IPS-18c (cell line): ENCODE measurements around the gene SORBS1.

Source experiments
- H3K4me3 ChIP-seq: 2 replicates; pipeline ENCODE4 v1.7.0; 2013; ENCODE audit warnings: low read depth, mild to moderate bottlenecking, low read length, moderate library complexity; ENCODE audit not compliant: insufficient read depth
- H3K9me3 ChIP-seq: one replicate; pipeline ENCODE4 v1.6.1; 2013; ENCODE audit warnings: mild to moderate bottlenecking, low read length, moderate library complexity; ENCODE audit not compliant: control insufficient read depth, insufficient read depth

Gene SORBS1

GRCh38 chr10:95531058-95531809, 29.9 kb downstream of the SORBS1 start:
- Histone ChIP-seq H3K4me3 (no peak overlapping the region), H3K9me3 (no peaks in the 10 kb centered on the region)

DNA sequence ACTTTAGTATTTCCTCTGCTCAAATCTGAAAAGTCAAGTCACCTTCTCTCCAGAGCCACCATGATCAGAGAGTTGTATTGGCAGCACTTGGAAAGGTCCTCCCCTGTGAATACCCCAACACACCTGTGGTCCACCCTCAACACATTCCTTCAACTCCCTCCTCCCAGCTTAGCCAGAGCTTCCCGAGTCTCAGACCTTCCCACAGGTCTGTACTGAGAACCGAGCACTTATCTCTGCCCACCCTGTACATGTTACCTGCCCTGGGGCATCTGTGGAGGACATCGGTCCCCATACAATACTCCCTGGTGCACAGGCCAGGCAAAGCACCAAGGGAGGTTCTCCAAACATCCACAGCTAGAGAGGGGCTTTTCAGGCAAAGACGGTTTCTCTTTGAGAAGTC, 30.6 kb downstream of the SORBS1 start:
- H3K4me3 ChIP-seq, result no peak overlapping the region
- no peaks in the 10 kb centered on the region for H3K9me3 ChIP-seq

DNA sequence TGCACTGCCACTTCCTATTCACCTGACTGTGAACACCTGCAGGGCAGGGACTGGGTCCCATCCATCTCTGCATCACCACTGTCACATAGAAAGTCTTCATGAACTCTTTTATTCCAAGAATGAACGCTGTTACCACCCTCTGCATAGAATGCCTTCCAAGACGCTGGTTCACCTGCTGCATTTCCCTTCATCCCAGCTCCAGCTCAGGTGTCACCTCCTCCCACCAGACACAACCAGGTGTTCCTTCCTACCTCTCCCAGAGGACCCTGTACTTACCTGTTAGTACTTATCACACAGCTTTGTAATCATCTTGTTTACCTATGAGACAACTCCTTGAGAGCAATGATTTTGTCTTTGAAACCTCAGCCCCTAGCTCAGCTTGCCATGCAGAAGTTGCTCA, 31.1 kb downstream of the SORBS1 start:
- H3K9me3 ChIP-seq, result no peaks in the 10 kb centered on the region

GRCh38 chr10:95526044-95526443, 35.1 kb downstream of the SORBS1 start:
- H3K4me3 ChIP-seq, result no peak overlapping the region
- no peaks in the 10 kb centered on the region for H3K9me3 ChIP-seq

More for the DNA sequence above, 31.1 kb downstream of the SORBS1 start:
- H3K4me3 ChIP-seq, result no peak overlapping the region

DNA sequence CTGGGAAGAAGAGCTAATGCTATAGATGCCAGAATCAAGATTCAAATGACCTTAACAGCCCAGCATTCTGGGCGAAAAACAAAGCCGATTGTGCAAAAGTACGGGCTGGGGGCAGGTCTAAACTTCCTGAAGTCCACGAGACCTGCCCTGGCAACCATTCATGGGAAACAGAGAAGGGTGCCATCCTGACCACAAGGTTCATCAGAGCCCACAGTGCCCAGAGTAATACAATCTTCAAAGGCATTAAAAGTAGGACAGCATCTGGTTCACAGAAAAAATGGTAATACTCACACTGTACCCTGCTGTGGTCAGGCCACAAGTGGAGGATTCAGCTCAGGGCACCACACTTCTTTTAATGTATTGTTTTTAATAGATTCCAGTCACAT, 36.1 kb downstream of the SORBS1 start:
- H3K9me3 ChIP-seq, result no peaks in the 10 kb centered on the region

DNA sequence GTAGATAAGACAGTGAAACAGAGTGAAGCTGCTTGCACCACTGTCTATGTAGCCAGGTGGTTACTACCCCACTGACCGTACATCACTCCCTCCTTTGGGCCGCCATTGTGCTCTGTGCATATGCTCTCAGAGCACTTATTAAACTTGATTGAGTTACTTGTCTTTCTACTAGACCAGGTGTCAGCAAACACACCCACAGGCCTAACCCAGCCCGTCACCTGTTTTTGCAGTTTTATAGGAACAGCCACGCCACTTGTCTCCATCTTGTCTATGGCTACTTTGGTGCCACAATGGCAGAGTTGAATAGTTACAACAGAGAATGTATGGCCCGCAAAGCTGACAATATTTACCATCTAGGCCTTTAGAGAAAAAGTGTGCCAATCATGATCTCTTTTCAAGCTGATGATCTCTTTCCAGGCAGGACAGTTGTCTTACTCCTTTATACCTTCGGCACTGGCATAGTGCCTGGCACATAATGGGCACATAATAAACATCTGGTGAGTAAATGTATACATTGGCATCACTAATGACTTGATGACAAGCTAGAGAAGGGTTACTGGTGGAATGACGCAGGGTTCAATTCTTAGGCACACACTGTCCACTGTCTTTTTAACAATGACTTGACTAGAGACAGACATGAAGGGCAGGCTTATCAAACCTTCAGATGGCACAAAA, 36.7 kb downstream of the SORBS1 start:
- Histone ChIP-seq H3K9me3 (no peaks in the 10 kb centered on the region), H3K4me3 (no peak overlapping the region)

More for the DNA sequence above, 36.1 kb downstream of the SORBS1 start:
- no peak overlapping the region for H3K4me3 ChIP-seq

DNA sequence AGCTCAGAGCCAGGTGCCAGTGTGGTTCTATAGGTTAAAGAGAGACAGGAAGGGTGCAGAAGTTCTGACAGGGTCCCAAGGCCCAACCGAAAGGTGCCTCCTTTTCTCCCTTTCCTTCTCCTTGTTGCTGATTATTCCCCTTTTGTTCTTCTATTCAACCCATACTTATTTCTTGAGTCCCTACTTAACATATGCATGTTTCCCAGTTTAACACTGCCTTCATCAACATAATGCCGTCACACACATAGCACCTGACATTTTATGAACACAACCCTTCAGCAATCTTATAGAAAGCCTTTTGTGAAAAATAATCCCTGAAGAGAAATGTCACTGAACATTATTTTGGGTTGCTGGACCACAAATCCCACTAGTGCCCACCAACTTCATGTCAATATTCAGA, 39.1 kb downstream of the SORBS1 start:
- H3K9me3 ChIP-seq, result no peaks in the 10 kb centered on the region
- H3K4me3 ChIP-seq, result no peak overlapping the region

DNA sequence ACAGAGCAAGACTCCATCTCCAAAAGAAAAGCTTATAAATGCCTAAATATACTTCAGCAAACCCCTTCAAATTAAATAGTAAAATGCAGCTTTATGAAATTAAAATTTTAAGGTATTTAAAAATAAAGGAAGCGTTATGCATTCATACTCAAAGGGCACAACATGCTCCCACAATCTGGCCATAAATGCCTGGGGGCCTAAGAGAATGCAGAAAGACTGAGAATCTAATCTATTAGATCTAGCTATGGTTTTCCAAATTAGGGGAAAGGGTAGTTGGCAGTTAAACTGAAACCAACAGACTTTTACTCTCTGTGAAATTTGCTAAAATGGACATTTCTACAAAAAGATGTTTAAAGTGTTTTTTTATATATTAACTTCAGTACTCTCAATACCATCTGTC, 40.6 kb downstream of the SORBS1 start:
- Histone ChIP-seq H3K4me3 (no peak overlapping the region), H3K9me3 (no peaks in the 10 kb centered on the region)

GRCh38 chr10:95518455-95519452, 42.4 kb downstream of the SORBS1 start:
- H3K4me3 ChIP-seq, result no peak overlapping the region

DNA sequence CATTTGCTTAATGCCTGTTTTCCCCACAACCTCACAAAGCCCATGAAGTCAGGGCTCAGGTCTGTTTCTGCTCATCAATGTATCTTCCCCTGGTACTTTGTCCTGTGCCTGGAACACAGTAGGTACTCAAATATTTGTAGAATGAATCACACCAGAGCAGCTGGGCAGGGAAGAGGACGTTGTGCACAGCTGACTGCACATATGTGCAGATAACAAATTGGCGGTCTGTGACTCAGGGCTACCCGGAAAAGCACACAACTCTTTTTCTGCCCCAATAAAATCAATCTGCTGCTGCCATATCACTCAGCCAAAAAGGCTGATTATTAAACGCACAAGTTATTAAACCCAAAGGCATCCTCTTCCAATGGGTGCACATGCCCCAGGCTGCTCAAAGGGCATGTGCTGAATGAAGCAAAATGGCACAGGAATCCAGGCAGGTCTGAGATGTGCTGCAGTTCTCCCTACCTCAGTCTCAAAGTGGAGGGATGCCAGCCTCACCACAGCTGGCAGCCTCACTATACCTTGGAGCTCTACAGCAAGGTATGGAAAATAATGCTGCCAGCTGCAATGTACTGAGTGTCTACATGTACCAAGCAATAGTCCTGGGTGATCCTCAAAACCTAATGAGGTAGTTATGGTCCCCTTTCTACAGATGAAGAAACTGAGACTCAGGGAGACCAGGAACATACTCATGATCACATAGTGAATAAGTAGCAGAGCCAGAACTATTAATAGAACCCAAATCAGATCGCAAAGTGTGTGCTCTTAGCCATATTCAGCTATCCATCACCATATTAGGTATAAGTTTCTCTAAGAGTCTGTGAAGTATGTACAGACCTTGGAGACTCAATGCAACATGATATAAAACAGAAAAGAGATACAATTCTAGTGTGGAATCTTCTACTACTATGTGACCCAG, 43.4 kb downstream of the SORBS1 start:
- H3K4me3 ChIP-seq, result no peak overlapping the region
- H3K9me3 ChIP-seq, result no peaks in the 10 kb centered on the region

More at GRCh38 chr10:95518455-95519452, 42.4 kb downstream of the SORBS1 start:
- H3K9me3 ChIP-seq, result no peaks in the 10 kb centered on the region

DNA sequence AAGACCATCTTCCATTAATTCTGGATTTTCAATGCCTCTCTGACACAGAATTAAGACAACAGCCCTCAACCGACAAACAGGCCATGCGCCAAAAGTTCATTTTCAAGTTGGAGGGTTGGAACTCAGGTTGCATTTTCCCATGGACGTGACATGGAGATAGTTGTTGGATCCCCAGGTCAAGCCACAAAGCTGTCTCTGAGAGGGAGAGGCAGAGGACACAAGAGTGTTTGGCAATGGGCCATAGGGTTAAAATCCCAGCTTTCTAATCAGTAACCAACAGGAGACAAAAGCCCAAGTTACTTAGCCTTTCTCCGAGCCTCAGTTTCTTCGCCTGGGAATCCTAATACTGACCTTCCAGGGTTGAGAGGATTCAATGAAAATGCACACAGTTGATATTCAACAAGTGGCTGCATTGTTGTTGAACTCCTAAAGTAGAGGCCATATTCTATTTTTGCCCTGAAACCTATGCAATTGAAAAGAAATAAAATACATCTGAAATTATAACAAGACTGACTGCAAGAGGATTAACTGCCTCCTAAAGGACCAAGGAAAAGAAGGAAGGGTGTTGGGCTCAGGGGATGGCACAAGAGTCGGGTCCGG, 44.3 kb downstream of the SORBS1 start:
- H3K4me3 ChIP-seq, result no peak overlapping the region
- no peaks in the 10 kb centered on the region for H3K9me3 ChIP-seq

GRCh38 chr10:95513941-95514392, 47.2 kb downstream of the SORBS1 start:
- H3K9me3 ChIP-seq, result no peaks in the 10 kb centered on the region
- H3K4me3 ChIP-seq, result no peak overlapping the region

- no peak overlapping the region for H3K4me3 ChIP-seq
These were observed 48.1 kb downstream of the SORBS1 start for GRCh38 chr10:95513008-95513589.

DNA sequence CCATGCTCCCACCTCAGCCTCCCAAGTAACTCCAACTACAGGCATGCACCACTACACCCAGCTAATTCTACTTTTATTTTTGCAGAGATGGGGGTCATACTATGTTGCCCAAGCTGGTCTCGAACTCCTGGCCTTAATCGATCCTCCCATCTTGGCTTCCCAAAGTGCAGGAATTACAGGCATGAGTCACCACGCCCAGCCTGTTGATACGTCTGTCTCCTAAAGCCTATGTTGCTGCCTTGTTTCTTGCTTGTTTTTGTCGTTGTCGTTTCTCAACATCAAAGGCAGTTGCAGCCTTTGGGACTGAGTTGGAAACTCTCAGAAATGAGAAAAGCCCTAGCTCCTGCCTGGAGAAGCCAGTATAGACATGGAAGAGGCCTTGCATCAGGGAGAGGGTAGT, 49.9 kb downstream of the SORBS1 start:
- H3K9me3 ChIP-seq, result no peaks in the 10 kb centered on the region
- H3K4me3 ChIP-seq, result no peak overlapping the region

More at GRCh38 chr10:95513008-95513589, 48.1 kb downstream of the SORBS1 start:
- no peaks in the 10 kb centered on the region for H3K9me3 ChIP-seq

DNA sequence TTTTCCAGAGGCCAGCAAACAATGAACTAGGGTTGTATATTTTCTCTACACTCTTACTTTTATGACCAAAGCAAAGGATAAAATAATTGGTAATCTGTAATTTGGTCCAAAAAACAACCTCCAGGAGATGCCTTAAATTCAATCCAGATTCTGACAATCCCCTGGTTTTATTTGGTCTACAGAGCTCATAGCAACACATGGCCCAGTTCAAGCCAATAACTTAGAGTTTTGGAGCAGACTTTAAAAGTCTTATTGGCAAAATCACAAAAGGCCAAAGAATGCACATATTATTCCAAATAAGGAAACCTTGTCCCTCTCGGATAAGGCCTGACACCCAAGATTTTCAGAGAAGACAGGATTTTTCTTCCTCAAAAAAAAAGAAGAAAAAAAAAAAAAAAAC, 51.9 kb downstream of the SORBS1 start:
- Histone ChIP-seq H3K9me3 (no peaks in the 10 kb centered on the region), H3K4me3 (no peak overlapping the region)

- Histone ChIP-seq H3K4me3 (no peak overlapping the region), H3K9me3 (no peaks in the 10 kb centered on the region)
These were observed 52.4 kb downstream of the SORBS1 start for GRCh38 chr10:95508730-95509129.
